ENCODE data around the gene SNUPN.

DNA sequence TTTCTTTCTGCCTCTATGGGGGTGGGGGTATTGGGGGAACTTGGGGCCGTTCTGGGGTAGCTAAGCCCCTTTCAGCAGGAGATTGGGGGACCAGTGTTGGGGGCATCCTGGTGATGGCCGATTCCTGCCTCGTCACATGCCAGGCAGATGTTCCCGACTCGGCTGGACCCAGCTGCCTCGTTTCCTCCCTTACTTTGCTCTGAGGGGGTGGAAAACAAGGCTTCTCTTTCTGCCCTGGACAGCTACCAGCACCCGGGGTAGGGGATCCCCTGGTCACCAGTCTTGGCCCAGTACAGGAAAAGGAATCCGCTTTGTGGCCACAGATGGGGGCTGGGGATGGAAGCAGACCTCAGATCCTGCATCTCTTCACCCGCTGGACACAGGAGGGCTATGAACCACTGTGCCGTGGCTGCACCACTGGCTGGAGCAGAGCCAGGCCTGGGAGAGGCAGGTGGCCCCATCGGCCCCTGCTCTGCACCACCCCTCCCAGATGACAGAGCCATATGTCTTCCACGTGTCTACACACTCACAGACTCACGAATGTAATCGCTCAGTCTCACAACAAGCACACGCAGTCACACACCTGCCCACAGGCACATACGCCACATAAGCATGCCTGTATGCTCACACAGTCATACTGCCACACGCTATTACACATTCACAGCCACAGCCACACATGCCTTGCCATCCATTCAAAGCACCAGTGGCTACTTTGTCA, 34.6 kb upstream of the SNUPN start:
- TF ChIP-seq, protein P1, sequence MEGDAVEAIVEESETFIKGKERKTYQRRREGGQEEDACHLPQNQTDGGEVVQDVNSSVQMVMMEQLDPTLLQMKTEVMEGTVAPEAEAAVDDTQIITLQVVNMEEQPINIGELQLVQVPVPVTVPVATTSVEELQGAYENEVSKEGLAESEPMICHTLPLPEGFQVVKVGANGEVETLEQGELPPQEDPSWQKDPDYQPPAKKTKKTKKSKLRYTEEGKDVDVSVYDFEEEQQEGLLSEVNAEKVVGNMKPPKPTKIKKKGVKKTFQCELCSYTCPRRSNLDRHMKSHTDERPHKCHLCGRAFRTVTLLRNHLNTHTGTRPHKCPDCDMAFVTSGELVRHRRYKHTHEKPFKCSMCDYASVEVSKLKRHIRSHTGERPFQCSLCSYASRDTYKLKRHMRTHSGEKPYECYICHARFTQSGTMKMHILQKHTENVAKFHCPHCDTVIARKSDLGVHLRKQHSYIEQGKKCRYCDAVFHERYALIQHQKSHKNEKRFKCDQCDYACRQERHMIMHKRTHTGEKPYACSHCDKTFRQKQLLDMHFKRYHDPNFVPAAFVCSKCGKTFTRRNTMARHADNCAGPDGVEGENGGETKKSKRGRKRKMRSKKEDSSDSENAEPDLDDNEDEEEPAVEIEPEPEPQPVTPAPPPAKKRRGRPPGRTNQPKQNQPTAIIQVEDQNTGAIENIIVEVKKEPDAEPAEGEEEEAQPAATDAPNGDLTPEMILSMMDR (IDR thresholded peaks at IDR 0.05), result no peak
- TF ChIP-seq POLR2A (IDR thresholded peaks at IDR 0.05), result no peak

All from testis (tissue), 2 donors.